ENCODE results near the gene CDK17. TPM values are rescaled to one million over a fixed set of nuclear protein-coding genes. Genes with fewer than 3 reads are reported as not detected.
"Not testable (repeated sequence)": the region's sequence is repeated elsewhere in the genome, so short reads cannot be mapped to it uniquely, and the experiment has no call there.

Gene CDK17
- total RNA-seq, 2 experiments from 2014 or later, result 28.4 to 29.0 TPM

GRCh38 chr12:96387981-96388380 lies 12.3 kb downstream of the CDK17 start:
- no peak for ATAC-seq
- Mint-ChIP-seq H3K9me3 (peaks cover 2% of the 10 kb centered on the region), H3K4me3 (no peak overlapping the region), H3K36me3 (ENCODE audit: low read depth) (peaks cover 22% of the 10 kb centered on the region), H3K27me3 (no peaks in the 10 kb centered on the region), H3K27ac (peak overlapping the region; percentile 28), H3K4me1 (ENCODE audit: low read depth) (peaks cover 55% of the 10 kb centered on the region)
- CTCF ChIA-PET, result interaction anchor here (1.0 to 3.4 kb wide), 3 partner anchors 10 to 27 kb away, joined by 3 to 15 read pairs (median 3); partner anchors contain the start of gene CDK17
- POLR2A ChIA-PET, result interaction anchor here (0.6 to 5.9 kb wide), 2 partner anchors 12 to 38 kb away, joined by 3 to 44 read pairs; partner anchors contain the start of gene CDK17
- intact Hi-C loops (cut with micrococcal nuclease), result no loop called here
- TF ChIP-seq, protein P1, sequence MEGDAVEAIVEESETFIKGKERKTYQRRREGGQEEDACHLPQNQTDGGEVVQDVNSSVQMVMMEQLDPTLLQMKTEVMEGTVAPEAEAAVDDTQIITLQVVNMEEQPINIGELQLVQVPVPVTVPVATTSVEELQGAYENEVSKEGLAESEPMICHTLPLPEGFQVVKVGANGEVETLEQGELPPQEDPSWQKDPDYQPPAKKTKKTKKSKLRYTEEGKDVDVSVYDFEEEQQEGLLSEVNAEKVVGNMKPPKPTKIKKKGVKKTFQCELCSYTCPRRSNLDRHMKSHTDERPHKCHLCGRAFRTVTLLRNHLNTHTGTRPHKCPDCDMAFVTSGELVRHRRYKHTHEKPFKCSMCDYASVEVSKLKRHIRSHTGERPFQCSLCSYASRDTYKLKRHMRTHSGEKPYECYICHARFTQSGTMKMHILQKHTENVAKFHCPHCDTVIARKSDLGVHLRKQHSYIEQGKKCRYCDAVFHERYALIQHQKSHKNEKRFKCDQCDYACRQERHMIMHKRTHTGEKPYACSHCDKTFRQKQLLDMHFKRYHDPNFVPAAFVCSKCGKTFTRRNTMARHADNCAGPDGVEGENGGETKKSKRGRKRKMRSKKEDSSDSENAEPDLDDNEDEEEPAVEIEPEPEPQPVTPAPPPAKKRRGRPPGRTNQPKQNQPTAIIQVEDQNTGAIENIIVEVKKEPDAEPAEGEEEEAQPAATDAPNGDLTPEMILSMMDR (IDR thresholded peaks at IDR 0.05), result no peak
- no peak for DNase-seq

DNA sequence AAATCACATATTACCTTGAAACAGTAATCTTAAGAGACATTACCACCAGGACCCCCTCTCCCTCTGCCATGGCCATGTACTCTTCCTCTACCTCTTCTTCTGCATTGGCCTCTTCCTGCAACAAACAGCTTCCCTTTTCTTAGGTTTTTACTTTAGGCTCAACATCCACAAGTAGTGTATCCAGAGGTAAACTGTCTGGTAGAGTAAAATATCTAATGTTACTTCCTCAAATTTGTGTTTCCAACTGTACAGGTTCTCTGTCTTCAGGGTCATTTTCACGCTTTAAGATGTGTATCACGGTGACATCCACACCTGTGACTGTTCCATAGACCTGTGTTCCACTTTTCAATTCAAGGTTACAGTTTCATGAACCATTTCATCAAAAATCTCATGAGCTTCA lies 13.4 kb downstream of the CDK17 start:
- TF ChIP-seq, protein P1 (IDR thresholded peaks at IDR 0.05), result no peak
- peaks cover 7% of the 10 kb centered on the region for H3K9me3 Mint-ChIP-seq
- CTCF ChIA-PET, result interaction anchor here (3.4 kb wide), 1 partner anchor 13 kb away, joined by 15 read pairs; the partner anchor contains the start of gene CDK17
- no peak overlapping the region for H3K4me3 Mint-ChIP-seq
- intact Hi-C loops (cut with micrococcal nuclease), result no loop called here
- H3K27me3 Mint-ChIP-seq, result no peaks in the 10 kb centered on the region
- H3K4me1 Mint-ChIP-seq (ENCODE audit: low read depth), result peaks cover 62% of the 10 kb centered on the region
- peaks cover 30% of the 10 kb centered on the region for H3K36me3 Mint-ChIP-seq (ENCODE audit: low read depth)
- ATAC-seq (no peak), DNase-seq (no peak)
- H3K27ac Mint-ChIP-seq, result peak overlapping the region; percentile 62
- POLR2A ChIA-PET, result interaction anchor here (0.9 to 5.9 kb wide), 2 partner anchors 12 to 13 kb away, joined by 4 to 44 read pairs; partner anchors contain the start of gene CDK17

DNA sequence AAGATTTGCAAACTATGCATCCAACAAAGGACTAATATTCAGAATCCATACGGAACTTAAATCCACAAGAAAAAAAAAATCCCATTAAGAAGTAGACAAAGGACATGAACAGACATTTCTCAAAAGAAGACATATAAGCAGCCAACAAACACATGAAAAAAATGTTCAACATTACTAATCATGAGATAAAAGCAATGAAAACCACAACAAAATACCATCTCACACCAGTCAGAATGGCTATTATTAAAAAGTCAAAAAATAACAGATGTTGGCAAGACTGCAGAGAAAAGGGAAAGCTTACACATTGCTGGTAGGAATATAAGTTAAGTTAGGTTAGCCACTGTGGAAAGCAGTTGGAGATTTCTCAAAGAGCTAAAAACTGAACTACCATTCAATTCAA lies 16.2 kb downstream of the CDK17 start:
- ChIA-PET POLR2A (interaction anchor here (1.8 kb wide), 1 partner anchor 14 kb away, joined by 6 read pairs; no protein-coding TSS in a partner anchor), CTCF (interaction anchor here (1.0 kb wide), 1 partner anchor 15 kb away, joined by 3 read pairs; no protein-coding TSS in a partner anchor)
- DNase-seq, result no peak
- Mint-ChIP-seq H3K4me3 (no peak overlapping the region), H3K27ac (peak overlapping the region; percentile 58), H3K4me1 (ENCODE audit: low read depth) (peaks cover 67% of the 10 kb centered on the region), H3K36me3 (ENCODE audit: low read depth) (peaks cover 36% of the 10 kb centered on the region), H3K9me3 (peaks cover 8% of the 10 kb centered on the region), H3K27me3 (no peaks in the 10 kb centered on the region)
- TF ChIP-seq, protein P1 (IDR thresholded peaks at IDR 0.05), result no peak
- intact Hi-C loops (cut with micrococcal nuclease), result no loop called here
- ATAC-seq, result no peak

GRCh38 chr12:96383371-96383770 lies 16.9 kb downstream of the CDK17 start:
- CTCF ChIA-PET, result no interaction called here
- DNase-seq, result no peak
- no peak for ATAC-seq
- Mint-ChIP-seq H3K9me3 (peaks cover 11% of the 10 kb centered on the region), H3K27ac (peak overlapping the region; percentile 58), H3K4me1 (ENCODE audit: low read depth) (peaks cover 67% of the 10 kb centered on the region), H3K27me3 (no peaks in the 10 kb centered on the region), H3K36me3 (ENCODE audit: low read depth) (peaks cover 37% of the 10 kb centered on the region), H3K4me3 (no peak overlapping the region)
- intact Hi-C loops (cut with micrococcal nuclease), result no loop called here
- TF ChIP-seq, protein P1 (IDR thresholded peaks at IDR 0.05), result no peak
- POLR2A ChIA-PET, result interaction anchor here (1.8 kb wide), 1 partner anchor 15 kb away, joined by 6 read pairs; no protein-coding TSS in a partner anchor

GRCh38 chr12:96379743-96380142 lies 20.5 kb downstream of the CDK17 start:
- ChIA-PET POLR2A (interaction anchor here (1.7 kb wide), 1 partner anchor 10 kb away, joined by 4 read pairs; no protein-coding TSS in a partner anchor), CTCF (interaction anchor here (1.9 to 2.6 kb wide), 3 partner anchors 9 to 21 kb away, joined by 4 to 18 read pairs (median 4); partner anchors contain the start of gene CDK17)
- H3K27ac Mint-ChIP-seq, result not testable (repeated sequence)

More at GRCh38 chr12:96379743-96380142, 20.5 kb downstream of the CDK17 start:
- not testable (repeated sequence) for DNase-seq, H3K4me3 Mint-ChIP-seq, ATAC-seq, H3K27me3 Mint-ChIP-seq
- Mint-ChIP-seq H3K9me3 (peaks cover 13% of the 10 kb centered on the region), H3K4me1 (ENCODE audit: low read depth) (peaks cover 72% of the 10 kb centered on the region), H3K36me3 (ENCODE audit: low read depth) (peaks cover 31% of the 10 kb centered on the region)
- intact Hi-C loops (cut with micrococcal nuclease), result loop anchor here (2.0 to 5.0 kb wide), 2 partner anchors 19 to 42 kb away; no protein-coding TSS in a partner anchor

Measured in activated CD8-positive, alpha-beta T cell treated with anti-CD3 and anti-CD28 coated beads for 36 hours (primary cell).